ENCODE measurements around the gene PSMC3.
A peak's percentile ranks its signal among the peaks of the same experiment; 100 is the strongest.

Gene PSMC3

DNA sequence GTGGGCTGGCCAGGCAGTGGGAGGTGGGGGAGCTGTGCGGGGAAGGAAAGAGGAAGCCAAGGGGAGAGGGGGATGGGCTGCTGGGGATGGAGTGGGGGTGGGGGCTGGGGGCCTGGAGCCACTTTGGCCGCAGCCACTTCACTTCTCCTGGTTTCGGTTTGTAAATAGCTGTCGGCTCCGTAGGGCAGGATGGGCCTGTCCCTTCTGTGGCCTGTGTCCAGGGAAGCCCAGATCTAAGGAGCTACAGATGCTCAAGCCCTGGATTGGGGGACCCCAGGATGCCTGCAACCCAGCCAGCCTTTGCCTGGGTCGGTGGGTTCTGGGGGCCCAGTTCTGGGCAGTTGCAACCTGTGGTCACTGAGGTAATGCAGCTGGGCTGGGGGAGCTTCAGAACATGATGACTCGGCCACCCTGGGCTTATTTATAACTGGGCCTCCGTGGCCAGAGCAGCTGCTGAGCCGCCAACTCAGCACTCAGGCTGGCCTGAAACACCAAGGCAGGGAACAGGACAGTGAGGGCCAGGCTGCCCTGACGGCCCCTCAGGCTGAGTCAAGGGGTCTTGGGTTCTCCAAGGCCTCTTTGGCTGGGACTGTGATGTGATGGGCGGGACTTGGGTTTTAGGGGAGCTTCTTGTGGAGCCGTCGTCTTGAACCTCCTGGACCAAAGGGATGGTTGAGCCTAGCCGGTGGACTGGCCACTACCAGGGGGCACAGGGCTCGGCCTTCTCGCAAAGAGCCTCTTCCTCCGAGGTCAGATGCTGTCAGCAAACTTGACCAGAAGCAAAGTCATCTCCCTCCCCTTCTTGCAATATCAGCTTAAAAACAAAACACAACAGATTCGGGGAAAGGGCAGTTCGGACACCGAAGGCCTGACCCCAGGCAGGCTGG, 32.8 kb downstream of the PSMC3 start:
- peak; percentile 82 for DNase-seq

DNA sequence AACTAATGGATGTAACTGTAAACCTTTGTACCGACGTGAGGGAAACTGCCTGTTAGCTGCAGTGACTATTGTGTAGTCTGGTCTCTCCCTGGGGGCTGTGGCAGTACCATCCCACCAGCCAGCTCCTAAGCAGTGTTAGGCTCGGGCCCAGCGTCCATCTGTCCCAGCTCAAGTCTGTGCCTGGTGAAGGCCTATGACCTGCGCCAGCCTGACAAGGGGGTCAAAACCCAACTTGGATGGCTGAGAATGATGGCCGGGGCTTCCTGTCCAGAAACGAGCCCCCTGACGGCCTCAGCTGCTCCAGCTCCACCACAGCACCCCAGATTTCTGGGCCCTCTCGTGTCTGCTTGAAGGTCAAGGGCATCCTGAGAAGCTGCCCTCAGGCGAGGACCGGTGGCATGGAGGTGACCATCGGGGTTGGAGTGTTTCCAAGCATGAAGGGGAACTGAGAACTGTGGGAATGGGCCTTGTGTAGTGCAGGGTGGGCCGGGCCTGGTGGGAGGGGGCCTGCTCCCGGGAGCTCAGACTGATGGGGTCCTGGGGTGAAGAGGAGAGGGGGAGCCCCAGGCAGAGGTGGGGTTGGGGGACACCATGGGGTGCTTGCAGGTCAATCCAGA, 33.6 kb downstream of the PSMC3 start:
- no peak for DNase-seq

DNA sequence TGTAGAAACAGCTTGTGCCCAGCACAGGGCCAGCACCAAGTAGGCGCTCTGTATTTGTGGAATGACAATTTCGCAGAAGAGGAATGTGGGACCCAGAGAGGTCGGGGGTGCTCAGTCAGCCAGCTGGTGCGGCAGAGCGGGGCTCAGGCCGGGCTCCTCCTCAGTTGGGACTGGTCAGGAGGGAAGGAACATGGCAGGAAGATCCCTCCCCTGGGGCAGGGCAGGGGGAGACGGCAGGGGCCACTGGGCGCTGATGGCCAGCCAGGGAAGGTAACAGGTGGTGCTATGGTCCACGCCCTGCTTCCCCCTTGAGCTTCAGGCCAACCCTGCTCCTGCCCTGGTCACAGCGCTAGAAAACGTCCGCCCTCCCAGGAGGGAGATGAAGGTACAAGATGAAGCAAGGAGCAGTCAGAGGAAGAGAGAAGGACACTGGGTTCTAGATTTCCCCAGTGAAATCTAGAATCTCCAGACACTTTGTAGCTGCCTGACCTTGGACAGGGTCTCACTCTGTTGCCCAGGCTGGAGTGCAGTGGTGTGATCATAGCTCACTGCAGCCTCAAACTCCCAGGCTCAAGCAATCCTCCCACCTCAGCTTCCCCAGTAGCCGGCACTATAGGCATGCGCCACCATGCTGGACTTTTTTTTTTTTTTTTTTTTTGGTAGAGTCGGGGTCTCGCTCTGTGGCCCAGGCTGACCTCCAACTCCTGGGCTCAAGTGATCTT, 34.4 kb downstream of the PSMC3 start:
- no peak for DNase-seq

DNA sequence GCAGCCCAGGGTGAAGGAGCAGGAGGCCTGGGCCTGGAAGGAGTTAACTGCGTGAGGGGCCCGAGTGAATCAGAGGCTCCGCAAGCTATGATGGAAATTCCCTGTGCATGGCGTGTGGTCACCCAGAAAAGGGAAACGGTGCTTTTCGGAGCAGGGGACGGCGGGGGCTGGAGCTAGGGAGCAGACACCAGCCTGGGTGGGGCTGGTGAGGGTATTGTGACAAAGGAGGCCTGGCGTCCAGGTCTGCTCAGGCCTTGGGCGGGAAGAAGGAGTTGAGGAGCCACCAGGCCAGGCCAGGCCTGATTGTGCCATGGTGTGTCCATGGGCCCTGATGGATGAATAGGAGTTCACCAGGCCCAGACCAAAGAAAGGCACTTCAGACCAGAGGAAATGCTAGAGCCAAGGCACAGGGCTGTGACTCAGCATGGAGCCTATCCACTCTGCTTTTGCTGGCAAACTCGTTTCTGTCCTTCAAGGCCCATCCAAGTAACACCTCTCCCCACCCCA, 35.1 kb downstream of the PSMC3 start:
- DNase-seq = no peak

DNA sequence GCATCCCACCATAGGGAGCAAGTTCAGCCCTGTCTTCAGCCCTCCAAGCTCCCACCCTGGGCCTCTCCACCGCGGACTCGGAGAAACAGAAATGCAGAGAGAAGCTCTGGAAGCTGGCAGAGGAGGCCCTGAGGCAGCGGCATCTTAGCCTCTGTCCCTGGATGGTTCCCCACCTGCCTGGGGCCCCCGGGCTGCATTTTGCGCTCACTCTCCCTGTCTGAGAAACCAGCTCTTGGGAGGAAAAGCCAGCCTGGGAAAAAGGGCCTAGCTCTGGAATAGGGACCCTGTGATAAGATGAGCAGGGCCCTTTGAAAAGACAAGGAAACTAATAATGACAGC, 35.8 kb downstream of the PSMC3 start:
- no peak for DNase-seq

DNA sequence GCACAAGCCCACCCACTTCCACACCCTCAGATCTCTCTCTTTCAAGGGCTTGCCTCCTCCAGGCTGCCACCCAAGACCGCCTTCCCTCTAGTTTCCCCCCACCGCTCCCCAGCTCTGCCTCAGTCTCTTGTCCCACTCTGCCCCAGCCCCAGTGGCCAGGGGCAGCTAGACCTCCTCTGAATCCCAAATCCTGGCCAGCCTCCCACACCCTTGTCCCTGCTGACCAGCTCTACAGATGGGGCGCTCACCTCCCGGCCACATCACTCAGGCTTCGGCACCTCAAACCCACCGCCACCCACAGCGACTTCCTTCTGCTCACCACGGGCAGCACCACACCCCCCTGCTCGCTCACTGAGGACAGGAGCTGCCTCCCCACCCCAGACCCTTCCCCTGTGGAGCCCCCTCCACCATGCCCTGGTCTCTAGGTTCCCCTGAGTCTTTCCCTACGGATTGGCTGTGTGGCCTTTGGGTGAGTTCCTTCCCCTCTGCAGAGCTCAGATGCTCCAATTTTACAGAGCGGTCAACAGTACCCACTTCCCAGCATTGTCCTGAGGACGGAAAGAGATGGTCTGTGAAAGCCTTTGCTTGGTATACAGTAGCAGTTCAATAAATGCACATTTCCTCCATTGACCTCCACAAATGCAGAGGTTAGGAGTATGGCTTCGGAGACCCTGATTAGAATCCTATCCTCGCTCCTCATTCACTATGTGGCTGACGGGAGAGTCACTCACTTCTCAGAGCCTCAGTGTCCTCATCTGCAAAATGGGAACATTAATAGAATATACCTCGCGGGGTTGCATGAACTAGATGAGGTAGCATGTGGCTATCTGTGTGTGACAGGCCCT, 36.4 kb downstream of the PSMC3 start:
- no peak for DNase-seq

DNA sequence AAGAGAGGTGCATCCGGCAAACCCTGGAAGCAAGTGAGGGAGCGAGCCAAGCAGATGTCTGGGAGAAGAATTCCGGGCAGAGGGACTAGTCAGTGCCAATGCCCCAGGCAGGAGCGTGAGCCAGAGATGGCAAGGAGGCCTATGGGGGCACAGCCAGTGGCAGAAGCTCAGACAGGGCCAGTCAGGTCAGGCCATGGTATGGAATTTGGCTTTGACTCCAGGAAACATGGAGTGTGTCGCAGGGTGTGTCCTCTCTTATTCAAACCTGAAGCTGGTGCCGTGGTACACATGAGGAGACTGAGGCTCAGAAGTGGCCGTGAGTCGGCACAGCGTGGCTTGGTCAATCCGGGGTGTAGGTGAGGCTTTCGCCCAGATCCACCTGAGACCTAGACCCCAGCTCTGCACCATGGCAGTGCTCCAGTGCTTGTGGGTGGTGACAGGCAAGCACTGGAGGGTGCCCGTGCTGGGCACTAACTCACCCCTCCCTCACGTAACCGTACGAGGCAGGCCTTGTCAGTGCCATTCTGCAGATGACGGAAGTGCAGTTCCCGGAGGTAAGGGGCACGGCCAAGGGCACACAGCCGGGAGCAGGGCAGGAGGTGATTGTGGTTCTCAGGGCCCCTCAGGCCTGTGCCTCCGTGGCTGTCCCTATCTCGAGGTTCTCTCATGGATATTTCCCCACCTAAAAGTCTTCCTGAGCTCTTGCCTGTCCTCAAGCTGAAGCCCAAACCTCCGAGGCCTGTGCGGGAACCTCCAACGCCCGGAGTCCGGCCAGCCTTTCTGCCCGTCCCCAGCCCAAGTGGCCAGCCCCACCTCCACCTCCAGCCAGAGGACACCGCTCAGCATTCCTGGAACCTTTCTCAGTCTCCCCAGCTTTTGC, 37.3 kb downstream of the PSMC3 start:
- no peak for DNase-seq

DNA sequence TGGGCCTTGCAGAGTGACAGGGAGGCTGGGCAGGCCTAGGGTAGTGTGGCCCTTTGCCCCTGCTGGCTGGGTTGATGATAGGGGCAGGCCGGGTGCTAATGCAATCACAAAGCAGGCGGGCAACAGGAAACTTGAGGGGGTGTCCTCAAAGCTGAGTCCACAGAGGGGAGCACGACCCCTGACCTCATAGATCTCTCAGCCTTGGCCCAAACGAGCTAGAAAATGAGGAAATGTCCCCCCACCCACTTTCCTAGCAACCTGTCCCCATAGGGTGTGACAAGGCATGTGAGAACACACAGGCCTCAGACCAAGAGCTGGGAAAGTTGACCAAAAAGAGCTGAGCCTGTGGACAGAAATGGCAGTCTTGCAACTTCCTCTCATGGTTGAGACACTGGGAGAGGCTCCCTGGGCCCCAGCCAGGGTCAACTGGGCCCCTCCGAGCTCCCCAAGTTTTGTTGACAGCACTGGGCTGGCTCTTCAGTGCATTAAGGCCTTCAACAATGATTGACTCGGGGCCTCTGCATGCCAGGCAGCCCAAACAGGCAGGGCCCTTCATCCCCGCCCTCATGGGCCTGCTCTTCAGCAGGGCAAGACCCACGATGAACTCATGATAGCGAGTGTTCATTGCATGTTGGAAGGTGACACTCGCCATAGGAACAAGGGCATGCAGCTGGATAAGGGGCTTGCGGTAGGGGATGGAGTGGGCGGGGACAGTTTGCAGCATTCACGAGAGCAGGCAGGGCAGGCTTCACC, 38.1 kb downstream of the PSMC3 start:
- no peak for DNase-seq

DNA sequence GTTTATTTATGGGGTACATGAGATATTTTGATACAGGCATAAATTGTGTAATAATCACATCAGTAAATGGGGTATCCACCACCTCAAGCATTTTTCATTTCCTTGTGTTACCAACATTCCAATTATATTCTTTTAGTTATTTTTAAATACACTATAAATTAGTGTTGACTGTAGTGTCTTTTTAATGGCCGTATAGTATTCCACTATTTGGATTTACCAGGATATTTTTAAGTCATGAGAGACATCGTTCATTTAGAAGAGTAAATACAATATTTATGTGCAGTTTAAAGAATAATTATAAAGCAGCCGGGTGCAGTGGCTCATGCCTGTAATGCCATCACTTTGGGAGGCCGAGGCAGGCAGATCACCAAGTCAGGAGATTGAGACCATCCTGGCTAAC, 41.7 kb downstream of the PSMC3 start:
- DNase-seq = no peak

DNA sequence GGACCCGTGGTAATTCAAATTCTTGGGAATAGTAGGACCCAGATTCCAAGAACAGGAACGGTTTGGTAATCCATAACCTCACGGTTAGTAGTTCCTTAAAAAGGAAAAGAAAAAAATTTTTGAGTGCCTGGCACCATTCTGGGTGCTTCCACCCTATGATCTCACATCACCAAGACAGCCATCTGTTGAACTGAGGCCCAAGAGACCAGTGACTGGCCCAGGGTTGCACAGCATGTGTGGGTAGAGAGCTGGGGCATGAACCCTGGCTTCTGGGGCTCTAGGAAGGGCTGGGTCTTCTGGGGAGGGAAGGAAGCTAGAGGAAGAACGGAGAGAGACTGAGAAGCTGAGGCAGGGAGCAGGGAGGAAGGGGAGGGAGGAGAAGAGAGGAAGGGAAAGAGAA, 43.2 kb downstream of the PSMC3 start:
- DNase-seq = no peak

DNA sequence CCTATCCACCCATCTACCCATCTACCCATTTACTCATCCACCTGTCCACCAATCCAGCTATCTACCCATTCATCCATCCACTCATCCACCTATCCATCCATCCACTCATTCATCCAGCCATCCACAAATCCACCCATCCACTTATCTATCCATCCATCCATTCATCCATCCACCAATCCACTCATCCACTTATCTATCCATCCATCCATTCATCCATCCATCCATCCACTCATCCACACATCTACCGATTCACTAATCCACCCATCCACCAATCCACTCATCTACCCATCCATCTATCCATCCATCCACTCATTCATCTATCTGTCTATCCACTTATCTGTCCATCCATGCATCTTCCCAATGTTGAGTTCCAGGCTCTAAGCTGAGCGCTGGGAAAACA, 46.2 kb downstream of the PSMC3 start:
- DNase-seq = no peak

DNA sequence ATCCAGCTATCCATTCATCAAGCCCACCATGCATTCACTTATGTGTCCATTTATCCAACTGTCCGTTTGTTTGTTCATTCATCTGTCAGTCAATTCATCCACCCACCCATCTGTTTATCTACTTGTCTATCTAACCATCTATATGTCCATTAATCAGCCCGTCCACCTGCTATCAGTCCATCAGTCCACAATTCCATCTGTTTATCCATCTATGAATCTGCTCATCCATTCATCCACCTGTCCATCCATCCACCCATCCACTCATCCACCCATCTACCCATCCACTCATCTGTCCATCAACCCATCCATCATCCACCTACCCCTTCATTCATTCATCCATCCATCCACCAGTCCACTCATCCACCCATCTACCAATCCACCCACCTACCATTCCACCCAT, 46.9 kb downstream of the PSMC3 start:
- no peak for DNase-seq

DNA sequence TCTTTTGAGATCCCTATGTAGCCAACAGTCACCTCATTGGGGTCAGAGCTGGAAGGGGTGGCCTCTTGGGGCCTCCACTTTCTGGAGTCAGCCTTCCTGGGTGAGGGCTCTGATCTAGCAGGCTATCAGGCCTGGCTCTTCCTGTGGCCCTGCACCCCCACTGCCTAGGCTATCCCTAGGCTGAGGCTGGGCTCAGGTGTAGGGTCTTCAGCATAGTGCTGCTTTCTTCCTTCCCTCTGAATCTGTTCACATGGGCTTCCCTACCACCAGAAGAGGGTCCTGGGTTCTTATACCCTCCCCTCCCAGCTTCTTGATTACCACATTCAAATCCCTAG, 47.4 kb downstream of the PSMC3 start:
- DNase-seq = no peak

DNA sequence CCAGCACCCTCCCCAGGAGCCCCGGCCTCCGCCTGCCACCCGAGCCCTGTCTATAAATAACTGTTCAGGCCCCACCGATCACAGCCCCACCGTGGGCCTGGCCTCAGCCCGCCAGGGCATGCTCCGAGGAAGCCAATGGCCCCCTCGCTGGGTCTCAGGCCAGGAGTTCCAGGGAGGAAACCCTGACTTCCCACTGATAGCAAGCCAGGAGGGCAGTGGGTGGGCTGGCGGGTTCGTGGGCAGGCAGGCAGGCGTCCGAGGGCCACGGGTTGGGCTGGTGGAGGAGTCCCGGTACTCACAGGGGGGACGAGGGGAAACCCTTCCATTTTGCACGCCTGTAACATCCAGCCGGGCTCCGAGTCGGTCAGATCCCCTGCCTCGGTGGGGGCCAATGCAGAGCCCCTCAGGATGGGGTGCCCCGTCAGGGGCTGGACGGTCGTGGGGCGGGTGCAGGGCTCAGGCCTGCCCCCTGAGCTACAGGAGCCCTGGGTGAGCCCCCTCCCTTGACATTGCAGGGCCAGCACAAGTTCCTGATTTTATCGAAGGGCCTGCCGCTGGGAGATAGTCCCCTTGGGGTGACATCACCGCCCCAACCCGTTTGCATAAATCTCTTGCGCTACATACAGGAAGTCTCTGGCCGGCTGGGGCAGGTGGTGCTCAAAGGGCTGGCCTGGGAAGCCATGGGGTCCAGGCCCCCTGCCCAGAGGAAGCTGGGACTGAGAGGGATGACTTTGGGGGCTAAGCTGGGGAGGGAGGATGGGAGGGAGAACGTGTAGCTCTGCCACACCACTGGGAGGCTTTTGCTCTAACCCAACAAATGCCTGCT, 48.0 kb downstream of the PSMC3 start, which contains the start of gene SPI1:
TSS of gene SPI1 (minus strand) at position 538 of the 826 bp plus-strand sequence. CDS start at position 344, 194 bp downstream.
- DNase-seq = peak; percentile 59

DNA sequence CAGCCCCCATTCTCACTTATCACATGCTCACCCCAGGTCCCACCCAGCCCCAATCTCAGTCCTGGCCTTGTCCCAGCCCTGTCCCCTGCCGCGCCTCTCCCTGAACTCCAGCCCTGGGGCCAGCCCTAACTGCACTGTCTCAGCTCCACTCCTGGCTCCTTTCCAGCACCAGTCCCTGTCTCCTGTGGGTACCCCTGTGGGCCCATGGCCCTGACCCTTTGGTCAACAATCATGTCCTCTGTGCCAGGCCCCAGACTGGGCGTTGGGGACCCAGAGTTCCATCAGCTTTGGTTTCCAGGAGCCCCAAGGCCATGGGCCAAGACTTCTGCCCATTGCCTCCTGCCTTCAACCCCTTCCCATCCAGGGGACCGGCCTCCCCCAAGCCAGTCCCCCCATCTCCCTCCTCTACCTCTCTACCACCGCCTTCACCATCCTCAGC, 48.6 kb downstream of the PSMC3 start:
- DNase-seq = peak; percentile 40

DNA sequence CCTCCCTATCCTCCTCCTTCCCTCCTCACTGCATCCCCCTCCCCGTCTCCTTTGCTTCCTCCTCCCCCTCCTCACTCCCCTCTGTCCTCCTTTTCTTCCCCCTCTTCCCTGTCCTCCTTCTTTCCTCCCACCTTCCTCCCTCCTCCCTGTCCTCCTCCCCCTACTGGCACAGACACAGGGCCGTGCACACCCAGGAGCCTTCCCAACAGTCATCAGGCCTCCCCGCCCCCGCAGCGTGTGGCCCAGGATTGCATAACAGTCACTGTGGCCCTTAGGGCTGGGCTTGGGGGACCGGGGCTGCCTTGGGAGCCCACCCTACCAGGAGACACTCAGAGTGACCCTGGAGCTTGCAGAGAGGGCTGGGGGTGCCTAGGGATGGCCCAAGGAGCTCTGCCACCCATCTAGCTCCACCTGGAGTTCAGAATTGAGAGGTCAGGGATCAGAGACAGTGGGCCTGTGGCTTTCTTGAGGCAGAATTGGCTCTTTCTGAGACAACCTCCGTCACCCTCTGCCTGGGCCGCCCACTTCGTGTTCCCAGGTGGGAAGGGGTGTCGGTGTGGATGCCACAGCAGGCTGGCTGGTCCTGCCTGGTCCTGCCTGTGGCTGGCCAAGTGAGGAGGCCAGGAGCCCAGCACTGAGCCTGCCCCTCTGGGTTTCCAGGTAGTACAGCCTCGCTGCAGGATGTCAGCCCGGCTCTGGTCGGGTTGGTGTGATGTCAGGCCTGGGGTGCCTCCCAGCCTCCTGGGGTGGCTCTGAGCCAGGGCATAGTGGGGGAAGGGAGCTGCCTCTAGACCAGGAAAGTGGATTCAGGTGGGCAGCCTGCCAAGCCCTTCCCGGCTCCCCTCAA, 49.5 kb downstream of the PSMC3 start:
- no peak for DNase-seq

DNA sequence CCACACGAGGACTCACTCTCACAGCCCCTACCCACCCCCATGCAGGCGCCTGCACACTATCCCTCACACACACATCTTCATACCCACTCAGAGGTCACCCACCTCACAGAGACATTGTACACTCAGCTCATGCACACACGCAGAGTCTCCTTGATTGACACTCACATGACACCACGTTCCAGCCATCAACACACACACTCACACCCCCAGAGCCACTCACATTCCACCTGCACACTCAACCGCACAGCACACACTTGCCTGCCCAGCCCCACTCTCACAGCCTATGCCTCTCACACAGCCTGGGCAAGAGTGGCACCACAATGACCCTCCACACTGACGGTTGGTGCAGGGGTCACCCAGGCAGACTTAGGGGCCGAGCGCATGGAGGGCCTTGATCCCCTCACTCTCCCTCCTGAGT, 50.1 kb downstream of the PSMC3 start:
- DNase-seq = no peak

DNA sequence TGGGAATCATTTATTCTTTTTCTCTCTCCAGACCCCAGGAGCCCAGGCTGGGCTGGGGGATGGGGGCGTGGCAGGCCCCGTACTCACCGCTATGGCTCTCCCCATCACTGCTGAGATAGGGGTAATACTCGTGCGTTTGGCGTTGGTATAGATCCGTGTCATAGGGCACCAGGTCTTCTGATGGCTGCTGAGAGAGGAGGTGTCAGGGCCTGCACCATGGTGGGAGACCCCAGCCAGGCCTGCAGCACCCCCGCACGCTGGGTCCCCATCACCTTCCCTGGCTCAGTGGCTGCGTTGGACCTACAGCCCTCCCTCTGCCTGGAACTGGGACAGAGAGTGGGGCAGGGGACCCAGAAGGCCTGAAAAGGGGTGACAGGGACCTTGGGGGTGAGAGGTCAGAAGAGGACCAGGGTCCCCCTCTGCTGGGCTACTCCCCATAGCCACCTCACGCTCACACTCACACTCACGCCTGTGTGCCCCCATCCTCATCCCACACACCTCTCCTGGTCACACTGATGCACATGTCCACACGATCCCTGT, 50.6 kb downstream of the PSMC3 start:
- no peak for DNase-seq

DNA sequence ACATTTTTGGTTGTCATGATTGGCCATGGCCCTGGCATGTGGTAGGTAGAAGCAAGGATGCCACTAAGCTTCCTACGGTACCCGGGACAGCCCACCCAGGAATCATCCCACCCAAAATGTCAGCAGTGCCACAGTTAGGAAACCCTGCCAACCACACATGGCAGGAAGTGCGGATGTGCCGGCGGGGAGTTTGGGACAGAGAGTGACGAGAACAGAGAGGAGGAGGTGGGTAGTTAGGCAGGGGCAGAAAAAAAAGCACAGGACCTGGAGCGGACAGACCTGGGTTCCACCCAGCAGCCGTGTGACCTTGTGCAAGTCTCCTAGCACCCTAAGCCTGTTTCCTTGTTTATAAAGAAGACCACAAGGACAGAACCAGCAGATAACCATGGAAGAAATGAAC, 51.2 kb downstream of the PSMC3 start:
- no peak for DNase-seq

All from RPMI8226 (cell line).